ENCODE measurements around the gene ISG20.
A peak's percentile ranks its signal among the peaks of the same experiment; 100 is the strongest.
"Not testable (repeated sequence)": the region's sequence is repeated elsewhere in the genome, so short reads cannot be mapped to it uniquely, and the experiment has no call there.

Gene ISG20

DNA sequence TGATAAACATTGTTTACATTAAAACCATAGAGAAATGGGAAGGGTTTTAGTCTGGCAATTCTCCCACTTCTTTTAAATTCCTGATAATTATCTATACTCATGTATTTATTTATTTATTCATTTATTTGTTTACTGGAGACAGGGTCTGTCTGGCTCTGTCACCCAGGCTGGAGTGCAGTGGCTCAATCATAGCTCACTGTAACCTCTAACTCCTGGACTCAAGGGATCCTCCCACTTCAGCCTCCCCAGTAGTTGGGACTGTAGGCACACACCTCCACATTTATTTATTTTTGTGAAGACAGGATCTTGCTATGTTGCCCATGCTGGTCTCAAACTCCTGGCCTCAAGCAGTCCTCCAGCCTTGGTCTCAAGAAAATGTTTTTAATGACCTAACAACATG lies 20.1 kb upstream of the ISG20 start:
- DNase-seq (ENCODE audit: low read depth in 3 of 3) = no peak

DNA sequence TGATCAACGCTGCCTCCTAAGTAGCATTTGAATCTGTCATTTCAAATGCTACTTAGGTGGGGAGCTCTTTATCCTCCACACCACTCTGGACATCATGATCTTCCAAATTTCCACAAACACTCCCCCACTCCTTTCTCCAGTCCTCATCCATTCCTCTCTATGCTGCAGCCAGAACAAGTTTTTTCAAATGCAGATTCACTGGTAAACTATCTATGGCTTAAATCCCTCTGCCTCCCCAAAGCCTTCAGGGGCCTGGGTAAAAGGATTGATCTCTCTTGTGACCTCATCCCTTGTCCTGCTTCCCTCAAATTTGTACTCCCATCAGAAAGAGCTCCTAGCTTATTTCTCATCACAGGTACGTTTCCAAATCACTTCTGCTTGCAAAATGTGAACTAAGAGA lies 19.0 kb upstream of the ISG20 start:
- DNase-seq (ENCODE audit: low read depth in 3 of 3) = no peak

DNA sequence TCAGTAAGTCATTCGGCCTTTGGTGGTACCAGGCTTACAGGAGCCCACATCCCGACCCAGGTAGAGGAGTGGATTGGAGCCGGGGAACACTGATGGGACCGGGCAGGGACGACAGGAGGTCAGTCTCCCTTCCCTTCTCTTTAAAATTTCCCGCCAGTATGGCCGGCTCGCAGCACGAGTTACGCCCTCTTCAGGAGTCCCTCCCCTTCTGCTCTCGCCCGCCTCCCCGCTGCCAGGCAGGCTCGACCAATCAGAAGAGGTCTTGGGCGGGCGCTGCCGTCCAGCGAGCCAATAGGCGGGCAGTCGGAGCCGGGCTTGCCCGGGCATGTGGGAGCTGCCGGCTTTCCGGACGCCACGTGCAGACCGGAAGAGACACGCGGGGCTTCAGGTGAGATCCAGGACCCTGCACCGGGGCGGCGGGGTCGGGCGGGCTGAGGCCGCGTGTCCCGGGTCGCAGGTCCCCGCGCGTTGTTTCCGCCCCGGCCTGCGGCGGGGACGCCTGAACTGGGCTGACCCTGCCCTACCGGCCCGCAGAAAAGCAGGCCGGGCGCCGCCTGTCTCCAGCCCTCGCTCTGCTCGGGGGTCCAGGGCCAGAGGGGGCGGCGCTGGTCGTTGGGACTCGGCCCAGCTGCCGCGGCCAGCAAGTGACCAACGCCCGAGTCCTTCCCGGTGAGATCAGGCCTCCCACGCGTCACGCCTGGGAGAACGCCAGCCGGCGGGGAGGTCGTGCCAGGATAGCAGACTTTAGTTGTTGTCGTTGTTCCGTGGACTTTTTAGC lies 17.6 kb upstream of the ISG20 start, which contains the start of gene AEN:
AEN (plus strand) TSS at position 346 of the 778 bp plus-strand sequence. CDS start 4,870 bp downstream, outside the sequence.
- peak; percentile 88 to 92 (median 91) for DNase-seq (ENCODE audit: low read depth in 3 of 3)

DNA sequence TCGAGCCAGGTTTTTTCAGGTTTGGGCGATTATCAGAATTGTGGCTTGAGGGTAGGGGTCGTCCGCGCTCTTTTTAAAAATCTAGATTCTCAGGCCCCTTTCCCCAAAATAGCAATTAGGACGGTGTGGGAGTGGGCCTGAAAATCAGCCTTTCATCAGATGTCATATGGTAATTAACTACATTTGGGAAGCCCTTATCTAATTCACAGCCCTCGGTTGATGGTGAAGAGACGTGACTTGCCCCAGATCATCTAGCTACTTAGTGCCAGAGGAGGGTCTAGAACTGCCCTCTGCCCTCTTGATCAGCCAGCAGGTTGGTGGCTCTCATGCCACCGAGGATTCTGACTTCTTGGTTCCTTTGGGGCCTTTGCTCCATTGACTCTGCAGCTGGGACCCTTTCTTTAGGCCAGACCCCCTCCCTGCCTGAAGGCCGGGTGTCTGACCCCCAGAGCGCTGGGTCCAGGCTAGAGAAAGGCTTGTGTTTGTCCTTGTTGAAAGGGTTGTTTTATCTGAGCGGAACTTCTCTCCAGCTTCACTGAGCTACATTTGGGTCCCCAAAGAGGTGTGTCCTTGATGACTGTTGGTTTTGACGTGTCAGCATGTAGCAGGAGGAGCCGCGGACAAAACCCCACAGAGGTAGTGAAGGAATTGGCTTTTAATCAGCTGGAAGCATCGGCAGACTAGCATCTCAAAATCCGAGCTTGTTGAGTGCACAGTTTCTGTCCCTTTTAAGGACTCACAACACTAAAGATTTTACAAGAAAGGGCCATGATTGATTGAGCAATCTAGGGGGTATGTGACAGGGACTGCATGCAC lies 16.8 kb upstream of the ISG20 start:
- no peak for DNase-seq (ENCODE audit: low read depth in 3 of 3)

DNA sequence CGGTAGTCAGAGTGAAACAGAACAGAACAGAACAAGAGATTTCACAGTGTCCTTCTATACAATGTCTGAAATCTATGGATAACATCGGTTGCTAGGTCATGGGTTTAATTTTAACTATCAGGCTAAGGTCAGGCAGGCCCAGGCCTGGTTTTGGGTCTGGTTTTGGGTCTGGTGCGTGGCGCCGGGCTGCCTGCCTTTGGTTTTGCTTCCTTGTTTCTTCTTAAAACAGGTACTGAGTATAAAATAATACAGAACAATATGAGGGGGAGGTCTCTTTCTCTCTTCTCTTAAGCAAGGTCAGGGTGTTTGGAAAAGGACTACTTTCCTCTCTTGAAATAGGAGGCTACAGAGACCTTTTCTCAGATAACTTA lies 16.2 kb upstream of the ISG20 start:
- no peak for DNase-seq (ENCODE audit: low read depth in 3 of 3)

DNA sequence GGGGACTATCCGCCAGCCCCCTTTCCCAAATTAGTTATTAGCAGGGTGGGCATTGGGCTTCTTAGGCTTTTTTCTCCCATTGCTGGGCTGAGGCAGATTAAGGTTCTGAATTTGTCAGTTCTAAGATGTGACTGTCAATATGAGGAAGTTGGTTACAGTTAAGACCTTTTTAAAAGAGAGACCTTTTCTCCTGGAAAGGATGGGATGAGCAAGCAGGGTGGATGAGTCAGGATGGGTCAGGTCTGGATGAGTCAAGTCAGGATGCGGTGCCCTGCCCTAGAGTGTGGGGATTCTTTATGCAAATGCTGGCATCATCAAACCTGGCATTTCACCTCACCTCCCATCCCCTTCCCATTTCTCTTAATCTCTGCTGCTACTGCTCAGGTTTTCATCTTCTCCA lies 15.8 kb upstream of the ISG20 start:
- DNase-seq (ENCODE audit: low read depth in 3 of 3) = no peak

DNA sequence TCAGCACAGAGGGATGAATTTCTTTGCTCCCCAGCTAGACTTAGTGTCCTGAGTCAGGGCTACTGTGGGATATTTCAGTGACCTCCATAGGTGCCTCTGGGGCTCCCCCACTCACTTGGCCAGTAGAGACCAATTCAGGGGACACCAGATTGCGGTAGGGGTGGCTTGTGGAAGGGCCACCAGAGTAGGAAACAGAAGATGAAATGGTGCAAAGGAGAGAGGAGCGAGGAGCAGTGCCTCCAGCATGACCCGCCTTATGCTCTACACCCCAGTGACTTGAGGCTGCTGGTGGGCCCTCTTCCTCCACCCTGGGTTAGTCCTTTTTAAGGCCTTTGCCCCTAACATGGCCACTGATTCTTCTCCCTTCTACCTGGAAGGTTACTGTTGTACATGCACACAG lies 15.2 kb upstream of the ISG20 start:
- DNase-seq (ENCODE audit: low read depth in 3 of 3) = no peak

DNA sequence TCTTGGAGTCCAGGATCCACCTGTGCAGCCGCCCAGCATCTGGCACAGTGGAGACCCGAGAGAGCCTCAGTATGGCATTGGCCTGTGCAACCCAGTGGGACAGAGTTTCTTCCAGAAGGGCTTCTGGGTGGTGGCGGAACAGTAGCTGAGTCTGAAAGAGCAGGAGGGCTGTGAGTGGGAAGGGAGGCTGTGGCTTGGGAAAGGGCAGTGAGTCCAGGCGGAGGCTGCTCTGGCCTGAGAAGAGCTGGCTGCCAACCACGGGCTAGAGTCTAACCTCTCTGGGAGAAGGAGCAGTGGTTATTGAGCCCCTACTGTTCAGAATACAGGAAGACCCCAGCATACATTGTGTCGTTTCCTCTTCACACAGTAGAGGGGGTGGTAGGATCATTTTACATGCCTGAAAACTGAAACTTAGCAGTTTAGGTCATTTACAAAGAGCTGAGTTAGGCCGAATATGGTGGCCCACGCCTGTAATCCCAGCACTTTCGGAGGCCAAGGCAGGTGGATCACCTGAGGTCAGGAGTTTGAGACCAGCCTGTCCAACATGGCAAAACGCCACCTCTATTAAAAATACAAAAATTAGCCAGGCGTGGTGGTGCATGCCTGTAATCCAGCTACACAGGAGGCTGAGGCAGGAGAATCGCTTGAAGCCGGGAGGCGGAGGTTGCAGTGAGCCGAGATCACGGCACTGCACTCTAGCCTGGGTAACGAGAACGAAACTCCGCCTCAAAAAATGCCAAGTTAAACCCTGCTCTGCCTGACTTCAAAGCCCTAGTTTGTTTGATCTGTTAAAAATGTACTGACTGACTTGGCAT lies 14.5 kb upstream of the ISG20 start:
- no peak for DNase-seq (ENCODE audit: low read depth in 3 of 3)

DNA sequence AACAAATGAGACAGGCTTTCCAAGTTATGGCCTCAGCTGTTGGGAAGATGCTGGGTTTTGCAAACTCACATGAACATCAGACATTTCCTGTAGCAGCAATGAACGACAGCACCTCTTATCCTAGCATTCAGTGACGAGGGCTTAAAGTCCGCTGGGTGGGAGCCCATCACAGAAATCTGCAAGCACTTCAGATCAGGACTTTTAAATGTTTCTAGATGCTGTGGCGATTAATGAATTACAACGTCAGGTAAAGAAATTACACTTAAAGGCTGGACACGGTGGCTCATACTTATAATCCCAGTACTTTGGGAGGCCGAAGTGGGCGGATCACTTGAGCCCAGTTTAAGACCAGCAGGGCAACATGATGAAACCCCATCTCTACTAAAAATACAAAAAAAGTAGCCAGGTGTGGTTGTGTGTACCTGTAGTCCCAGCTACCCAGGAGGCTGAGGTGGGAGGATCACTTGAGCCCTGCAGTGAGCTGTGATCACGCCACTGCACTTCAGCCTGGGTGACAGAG lies 13.8 kb upstream of the ISG20 start:
- no peak for DNase-seq (ENCODE audit: low read depth in 3 of 3)

DNA sequence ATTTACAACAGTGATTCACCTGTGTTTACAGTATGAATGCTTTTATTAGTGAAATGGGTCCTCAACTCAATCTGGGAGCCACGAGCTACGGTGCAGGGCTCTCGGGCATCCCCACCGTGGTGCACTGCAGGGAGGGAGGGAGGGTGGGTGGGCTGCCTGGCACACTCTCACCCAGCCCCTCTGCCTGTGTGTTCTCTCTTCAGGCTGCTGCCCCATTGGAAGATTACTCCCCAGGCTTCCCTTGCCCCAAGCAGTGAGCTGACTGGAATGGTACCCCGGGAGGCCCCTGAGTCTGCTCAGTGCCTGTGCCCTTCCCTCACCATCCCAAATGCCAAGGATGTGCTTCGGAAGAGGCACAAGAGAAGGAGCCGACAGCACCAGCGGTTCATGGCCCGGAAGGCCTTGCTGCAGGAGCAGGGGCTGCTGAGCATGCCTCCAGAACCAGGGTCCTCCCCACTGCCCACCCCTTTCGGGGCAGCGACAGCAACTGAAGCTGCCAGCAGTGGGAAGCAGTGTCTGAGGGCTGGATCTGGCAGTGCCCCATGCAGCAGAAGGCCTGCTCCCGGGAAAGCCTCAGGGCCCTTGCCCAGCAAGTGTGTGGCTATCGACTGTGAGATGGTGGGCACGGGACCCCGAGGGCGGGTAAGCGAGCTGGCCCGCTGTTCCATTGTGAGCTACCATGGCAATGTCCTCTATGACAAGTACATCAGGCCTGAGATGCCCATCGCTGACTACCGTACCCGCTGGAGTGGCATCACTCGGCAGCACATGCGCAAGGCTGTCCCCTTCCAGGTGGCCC lies 12.7 kb upstream of the ISG20 start:
- DNase-seq (ENCODE audit: low read depth in 3 of 3) = no peak

DNA sequence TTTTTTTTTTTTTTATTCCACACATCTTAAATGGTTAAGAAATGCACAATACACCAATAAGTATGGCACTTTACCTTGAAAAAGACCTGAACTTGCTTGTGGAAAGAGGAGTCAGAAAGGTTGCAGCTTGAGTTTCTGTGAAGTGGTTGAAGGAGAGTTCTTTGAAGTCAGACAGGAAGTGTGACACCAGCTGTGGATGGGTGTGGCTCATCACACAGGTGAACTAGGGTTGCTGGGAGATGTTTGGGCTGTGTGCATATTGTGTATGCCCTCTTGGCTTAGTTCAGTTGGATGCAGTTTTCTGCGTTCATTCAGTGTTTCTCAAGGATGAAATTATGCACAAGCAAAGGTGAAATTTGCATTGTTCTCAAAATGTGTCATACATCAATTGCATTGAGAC lies 11.4 kb upstream of the ISG20 start:
- no peak for DNase-seq (ENCODE audit: low read depth in 3 of 3)

DNA sequence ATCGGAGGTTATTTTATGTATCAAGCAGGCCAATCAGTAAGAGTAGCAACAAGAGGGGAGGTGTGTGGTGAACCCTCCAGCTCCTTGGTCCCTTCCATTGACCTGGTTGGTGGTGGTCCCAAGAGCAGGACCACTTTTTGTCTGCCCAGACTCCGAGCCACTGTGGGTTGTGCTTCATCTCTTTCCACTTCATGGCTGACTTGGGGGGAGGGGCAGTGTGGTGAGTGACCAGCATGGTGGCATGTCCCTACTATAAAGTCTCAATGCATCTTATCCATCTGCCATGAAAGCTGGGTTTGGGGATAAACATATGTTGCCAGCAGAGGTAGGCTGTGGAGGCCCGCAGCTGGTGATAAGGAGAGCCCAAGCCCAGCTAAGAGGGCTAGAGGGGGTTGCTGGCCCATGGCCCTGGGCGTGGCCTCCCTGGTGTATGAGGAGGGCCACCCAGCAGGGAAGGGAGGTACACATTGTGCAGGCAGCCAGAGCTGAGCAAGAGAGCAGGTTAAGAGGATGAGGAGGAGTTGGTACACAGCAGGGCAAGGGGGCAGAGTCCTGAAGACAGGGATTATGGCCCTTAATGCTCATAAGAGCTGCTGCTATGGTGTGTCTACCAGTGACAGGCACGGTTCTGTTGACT lies 10.7 kb upstream of the ISG20 start:
- DNase-seq (ENCODE audit: low read depth in 3 of 3) = no peak

DNA sequence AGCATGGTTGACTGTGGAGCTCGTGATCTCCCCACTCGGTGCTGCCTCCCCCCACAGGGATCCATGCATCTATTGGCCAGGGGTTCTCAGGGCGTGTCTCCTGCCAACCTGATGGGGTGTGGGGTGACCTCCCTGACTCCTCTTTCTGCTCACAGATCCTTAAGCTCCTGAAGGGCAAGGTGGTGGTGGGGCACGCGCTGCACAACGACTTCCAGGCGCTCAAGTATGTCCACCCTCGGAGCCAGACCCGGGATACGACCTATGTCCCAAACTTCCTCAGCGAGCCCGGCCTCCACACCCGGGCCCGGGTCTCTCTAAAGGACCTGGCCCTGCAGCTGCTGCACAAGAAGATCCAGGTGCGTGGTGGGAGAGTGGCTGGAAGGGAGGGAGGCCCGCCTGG lies 9.7 kb upstream of the ISG20 start:
- DNase-seq (ENCODE audit: low read depth in 3 of 3) = no peak

DNA sequence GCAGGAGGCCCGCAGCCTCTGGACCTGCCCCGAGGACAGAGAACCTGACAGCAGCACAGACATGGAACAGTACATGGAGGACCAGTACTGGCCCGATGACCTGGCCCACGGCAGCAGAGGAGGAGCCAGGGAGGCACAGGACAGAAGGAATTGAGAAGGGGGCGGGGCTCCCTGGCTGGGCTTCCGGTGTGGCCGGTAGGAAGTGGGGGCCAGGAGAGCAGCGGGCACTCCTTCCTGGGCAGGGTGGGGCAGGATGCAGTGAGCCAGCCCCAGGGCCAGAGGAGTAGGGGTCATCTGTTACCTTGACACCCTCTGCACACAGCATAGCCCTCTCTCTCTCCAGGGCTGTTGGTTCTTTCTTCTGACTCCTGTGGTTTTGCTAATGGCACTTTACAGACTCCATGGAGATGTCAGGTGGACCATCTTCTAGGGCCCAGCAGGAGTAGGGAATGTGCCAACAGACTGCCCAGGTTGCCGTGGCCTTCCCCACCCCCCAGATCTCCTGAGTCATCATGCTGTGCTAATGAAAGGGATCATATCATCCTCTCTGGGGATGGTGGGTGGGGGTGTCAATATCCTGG lies 8.6 kb upstream of the ISG20 start:
- no peak for DNase-seq (ENCODE audit: low read depth in 3 of 3)

DNA sequence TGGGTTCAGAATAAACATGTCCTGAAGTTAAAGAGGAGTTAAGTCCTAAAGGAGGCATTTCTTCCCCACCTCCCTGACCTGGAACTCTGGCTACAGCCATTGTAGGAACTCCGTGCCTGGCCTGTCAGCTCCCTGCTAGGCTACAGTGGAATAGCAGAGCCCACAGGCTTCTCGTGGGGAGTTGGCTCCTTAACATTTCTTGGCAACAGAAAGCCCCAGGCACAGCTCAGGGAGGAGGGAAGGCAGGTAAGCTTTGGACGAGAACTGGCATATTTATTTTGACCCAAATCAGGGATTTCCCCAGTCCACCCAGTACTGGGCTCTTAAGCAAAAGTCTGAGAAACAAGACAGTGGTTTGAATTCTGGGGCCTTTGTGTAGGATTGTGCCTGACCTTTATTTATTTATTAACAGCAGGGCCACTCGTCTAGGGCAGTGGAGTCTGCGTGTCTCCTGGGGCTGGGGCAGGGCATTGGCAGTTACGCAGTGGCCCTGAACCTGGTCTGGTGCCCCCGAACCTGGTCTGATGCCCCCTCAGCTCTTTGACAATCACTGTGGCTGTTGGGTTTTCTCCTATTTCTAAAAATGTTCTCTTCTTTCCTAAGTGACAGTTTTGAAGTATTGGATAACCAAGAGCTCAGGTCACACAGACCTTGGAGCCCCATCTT lies 7.9 kb upstream of the ISG20 start:
- DNase-seq (ENCODE audit: low read depth in 3 of 3) = no peak

DNA sequence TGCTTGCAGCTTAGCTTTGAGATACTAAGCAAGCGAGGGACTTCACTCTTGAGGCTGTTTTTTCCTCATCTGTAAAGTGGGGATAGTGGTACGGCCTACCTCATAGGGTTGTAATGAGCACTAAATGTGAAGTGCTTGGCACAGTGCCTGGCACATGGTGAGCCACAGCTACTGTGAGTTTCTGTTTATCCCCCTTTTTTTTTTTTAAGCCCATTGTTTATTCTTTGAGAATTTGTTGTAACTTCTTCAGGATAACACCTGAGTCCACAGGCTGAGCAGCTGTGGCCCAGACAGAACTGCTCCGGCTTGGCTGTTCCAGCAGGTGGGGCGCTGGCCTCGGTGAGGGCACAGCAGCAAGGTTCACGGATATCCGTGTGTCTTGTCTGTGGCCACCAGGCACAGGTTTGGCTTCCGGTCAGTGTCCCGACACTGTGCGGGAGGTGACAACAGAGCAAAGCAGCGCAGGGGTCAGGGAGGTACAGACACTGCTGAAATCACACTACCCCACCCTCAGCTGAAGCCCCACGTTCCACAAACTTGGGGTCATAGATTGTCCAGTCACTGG lies 7.3 kb upstream of the ISG20 start:
- no peak for DNase-seq (ENCODE audit: low read depth in 3 of 3)

DNA sequence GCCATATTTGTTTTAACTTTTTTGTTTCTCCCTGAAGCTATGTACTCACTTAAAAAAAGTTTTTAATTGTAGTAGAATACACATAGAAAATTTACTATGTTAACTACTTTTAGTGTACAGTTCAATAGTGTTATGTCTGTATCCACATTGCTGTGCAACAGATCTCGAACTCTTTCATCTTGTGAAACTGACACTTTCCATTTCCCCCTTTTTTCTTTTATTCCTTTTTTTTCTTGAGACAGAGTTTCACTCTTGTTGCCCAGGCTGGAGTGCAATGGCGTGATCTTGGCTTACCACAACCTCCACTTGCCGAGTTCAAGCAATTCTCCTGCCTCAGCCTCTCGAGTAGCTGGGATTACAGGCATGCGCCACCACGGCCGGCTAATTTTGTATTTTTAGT lies 6.0 kb upstream of the ISG20 start:
- DNase-seq (ENCODE audit: low read depth in 3 of 3) = not testable (repeated sequence)

DNA sequence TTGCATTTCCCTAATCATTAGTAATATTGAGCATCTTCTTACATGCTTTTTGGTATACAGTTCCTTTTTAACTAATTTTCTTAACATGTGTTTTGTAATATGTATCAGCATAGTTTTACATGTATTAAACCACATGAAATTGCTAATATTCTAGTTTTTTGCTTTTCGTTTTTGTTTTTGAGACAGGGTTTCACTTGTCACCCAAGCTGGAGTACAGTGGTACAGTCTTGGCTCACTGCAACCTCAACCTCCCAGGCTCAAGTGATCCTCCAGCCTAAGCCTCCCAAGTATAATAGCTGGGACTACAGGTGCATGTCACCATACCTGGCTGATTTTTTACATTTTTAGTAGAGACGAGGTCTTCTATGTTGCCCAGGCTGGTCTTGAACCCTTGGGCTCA lies 4.4 kb upstream of the ISG20 start:
- DNase-seq (ENCODE audit: low read depth in 3 of 3) = no peak

DNA sequence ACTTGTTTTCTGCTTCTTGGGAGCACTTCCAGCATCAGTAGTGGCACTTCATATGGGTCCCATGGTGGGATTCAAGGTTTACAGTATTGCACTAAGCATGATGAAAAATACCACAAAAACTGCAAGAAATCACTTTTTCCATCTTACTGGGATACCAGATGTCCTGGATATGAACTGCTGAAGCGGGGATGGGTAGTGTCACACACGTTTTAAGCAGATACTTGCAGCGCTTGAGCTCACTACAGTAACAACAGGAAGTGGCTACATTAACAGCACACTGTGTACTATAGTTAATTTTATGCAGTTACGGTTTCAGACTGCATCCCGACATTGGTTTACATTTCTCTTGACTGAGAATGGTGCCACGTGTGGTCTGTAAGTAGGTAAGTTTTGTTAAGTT lies 3.5 kb upstream of the ISG20 start:
- DNase-seq (ENCODE audit: low read depth in 3 of 3) = no peak

DNA sequence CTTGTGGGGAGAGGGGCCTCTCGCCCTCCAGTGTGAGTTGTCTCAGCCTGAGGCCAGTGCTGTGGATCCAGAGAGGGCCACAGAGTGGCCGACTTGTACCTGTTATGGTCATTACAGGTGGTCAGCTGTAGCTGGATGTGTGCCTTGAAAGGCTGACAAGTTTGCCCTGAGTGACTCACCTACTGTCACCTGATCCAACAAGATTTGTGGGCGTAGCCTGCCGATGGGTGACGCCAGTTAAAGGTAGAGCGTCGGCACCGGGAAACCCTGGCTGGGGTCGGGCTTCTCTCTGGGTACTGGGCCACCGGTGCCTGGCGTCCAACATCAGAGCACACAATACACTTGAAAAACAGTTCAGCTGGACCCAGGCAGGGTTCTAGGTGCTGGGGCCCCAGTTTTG lies 2.8 kb upstream of the ISG20 start:
- DNase-seq (ENCODE audit: low read depth in 3 of 3) = no peak
